GM19240 (cell line): Measurements from ENCODE around the gene USP6NL.
"Not testable (repeated sequence)": the region's sequence is repeated elsewhere in the genome, so short reads cannot be mapped to it uniquely, and the experiment has no call there.

Source experiments
- DNase-seq: peaks from one replicate; pipeline ENCODE4 v3.0.0; 2011; ENCODE audit warnings: low spot score; ENCODE audit not compliant: insufficient read length

Gene USP6NL

DNA sequence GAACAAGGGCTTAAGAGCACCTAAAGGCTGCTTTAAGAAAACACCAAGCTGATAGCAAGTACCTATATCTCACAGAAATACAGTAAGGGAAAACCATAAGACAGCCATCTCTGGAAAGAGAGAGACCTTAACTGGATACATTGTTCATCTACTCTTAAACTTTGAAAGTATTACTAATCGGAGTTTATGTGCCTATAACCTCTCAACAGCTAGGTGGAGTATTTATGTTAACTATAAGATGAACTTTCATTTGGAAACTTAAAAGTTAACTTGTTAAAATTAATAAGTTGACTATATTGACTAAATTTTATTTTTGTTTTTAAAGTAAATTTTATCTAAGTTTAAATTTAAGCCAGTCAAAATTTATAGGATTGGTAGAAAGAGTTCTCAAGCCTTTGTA, 90.6 kb downstream of the USP6NL start:
- DNase-seq, result no peak

DNA sequence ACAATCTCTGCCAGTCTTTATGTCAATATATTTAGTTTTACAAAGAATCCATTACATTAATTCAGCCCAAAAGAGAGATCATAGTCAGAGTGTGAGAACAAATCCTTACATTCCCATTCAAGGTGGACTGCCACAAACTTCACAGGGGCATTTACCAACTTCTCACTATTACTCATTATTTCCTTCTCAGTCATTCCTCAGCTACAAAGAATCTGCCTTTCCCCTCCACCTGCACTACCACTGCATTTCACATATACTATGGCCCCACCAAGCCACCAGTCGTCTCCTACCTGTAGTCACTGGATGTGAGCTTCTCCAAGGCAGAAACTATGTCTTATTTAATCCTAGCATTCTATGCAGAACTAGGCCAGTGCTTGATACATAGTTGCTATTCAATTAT, 94.3 kb downstream of the USP6NL start:
- no peak for DNase-seq

- no peak for DNase-seq
Measured at GRCh38 chr10:11516431-11516746, 95.1 kb downstream of the USP6NL start.

DNA sequence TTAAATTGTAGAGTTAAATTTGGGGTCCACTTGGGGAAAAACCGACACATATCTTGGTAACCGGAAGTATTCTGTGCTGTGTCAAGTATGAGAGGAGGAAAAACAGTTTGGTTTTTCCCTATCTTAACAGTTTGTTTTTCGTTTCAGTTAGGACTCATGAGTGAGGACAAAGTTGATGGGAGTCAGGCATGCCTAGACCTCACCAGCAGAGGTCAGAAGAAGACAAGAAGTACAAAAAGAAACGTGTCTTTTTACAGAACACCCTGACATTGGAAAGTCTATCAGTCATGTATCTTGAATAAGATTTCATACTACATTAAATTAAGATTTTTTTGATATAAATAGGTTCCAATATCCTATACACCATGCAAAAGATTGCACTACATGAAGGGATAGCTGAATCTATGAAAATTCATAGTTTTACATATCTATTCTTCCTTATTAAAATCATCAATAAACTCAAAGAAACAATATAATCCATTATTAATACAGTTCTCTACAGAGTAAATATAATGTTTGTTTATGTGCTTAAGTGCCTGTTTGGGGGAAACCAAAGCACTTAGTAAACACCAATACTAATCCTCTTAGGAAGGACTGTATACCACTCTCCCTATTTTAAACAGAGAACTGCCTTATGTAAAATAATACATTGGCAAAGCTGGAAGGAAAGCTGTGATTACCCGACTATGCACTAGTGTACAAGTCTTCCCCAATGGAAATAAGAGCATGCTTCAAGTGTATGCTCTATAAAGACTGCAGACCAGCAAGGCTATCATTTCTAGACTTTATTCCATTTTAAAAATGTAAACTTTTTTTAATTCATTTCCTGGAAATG, 95.6 kb downstream of the USP6NL start:
- DNase-seq, result no peak

DNA sequence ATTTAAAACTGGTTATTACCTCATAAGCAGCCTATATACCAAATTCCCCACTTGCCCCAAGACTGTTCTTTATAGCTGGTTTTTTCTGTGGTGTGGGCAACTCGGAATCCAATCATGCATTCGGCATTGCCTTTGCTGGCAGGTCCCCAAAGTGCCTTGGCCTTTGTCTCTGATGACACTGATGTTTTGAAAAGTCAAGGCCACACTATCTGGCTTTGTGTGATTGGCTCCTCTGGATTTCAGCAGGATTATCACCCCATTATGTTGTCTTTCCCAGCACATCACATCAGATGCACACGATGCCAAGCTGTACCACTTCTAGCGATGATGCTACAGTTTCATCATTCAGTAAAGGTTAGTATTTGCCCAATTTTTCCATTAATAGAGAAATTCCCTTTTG, 97.7 kb downstream of the USP6NL start:
- DNase-seq, result no peak

DNA sequence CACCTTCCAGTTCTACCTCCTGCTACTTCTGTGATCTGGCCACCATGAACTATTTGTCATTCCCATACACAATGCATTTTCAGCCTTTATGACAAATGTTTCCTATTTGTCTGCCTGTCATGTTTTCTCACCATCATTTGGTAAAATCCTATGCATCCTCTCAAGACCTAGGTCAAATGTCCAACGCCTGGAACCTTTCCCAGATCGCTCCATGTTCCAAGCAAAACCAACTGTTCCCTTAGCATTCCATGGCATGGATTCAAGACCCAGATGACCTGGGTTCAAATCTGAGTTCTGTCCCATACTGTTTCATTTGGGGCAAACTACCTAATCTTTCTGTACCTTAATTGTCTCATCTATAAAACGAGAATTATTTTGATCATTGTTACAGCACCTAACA, 98.9 kb downstream of the USP6NL start:
- no peak for DNase-seq

GRCh38 chr10:11511321-11511720, 100.1 kb downstream of the USP6NL start:
- no peak for DNase-seq

DNA sequence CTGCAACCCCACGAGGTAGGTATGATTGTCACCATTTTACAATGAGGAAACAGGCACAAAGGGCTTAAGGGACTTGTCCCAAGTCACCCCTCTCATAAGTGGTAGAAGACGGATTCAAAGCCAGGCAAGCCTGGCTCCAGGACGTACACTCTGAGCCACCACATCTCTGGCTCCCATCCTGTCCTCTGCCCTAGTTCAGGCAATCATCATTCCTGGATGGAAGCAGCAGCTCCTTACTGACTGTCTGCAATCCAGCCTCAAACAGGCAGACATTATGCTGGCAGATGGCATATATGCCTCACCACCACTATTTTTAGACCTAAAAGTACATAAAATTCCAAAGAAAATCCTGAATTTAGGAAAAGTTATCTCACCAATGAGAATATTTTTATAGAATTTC, 100.7 kb downstream of the USP6NL start:
- DNase-seq, result no peak

GRCh38 chr10:11510281-11510680, 101.2 kb downstream of the USP6NL start:
- DNase-seq, result no peak

GRCh38 chr10:11509036-11509435, 102.4 kb downstream of the USP6NL start:
- no peak for DNase-seq

DNA sequence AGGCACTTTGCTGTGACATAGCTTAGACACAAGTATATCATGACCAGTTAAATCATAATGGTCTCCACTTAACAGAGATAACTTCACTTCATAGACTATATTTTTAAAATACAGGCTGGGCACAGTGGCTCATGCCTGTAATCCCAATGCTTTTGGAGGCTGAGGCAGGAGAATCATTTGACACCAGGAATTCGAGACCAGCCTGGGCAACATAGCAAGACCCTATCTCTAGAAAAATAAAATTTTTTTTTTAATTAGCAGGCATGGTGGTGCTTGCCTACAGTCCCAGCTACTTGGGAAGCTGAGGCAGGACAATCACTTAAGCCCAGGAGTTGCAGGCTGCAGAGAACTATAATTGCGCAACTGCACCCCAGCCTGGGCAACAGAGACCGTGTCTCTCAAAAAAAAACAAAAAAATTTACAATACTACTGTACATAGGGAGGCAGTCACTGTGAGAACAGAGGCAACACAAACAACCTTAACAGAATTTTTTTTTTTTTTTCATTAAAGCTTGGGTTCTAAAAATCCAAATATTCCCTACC, 105.1 kb downstream of the USP6NL start:
- no peak for DNase-seq

DNA sequence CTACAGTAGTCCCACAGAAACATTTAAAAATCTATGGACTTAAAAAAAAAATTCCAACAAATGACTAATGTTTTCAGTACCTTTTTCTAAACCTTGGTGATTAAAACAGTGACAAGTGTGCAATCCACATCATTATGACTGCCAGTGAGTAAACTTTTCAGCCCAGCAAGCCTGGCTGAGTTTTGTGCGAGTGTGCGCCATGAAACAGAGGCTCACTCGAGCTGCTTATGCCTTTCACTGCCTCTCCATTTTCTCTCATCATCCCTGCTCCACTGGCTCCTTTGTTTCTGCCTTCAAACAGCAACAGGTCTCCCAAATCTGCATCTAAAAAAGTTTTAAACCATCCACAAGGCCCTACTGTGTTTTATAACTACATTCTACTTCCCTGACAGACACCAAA, 105.8 kb downstream of the USP6NL start:
- DNase-seq, result no peak

DNA sequence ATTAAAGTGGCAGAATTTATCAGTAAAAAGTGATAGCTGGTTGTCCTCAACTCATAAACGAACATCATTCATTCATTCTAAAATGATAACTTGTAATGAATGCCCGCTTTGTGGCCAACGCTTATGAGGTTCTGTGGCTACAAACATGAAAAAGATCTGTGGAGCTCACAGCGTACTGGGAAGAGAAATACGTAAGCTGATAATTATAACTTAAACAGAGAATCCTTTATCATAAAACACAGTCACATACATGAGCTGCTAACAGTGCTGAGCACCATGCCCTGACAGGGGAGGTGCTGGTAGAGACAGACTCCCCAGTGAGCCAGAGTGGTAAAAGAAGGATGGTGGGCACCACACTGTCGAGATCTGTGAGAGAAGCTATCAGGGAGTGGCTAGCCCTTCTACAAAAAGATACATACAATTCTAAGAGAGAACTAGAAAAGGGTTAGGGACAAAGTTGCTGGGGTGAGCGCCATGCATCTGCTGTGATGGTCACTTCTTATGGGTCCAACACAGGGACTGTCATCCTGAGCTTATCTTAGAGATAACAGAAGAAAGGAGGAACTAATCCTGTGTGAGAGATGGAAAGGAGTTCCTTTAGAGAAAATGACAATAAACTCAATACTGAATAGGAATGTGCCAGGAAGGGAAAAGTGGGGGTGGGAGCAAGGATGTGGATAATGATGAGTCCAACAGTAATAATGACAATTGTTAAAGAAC, 106.7 kb downstream of the USP6NL start:
- no peak for DNase-seq

DNA sequence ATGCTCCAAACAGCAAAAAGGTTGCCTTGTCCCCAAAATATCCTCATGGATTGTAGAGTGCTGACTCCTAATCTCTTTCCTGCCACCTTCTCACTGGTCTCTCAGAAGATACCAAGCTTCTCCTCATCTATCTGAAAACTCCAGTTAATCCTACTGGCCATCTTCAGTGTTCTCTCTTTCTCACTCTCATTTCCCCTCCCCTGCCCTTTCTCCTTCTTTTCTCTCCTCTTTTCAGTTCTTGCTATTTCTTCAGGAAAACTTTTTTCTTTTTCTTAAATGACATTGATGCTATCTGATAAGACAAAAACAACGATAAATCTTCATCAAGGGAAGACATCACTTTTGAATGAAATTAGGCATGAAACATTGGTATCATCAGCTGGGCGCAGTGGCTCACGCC, 109.8 kb downstream of the USP6NL start:
- no peak for DNase-seq

- DNase-seq, result no peak
Measured at GRCh38 chr10:11499425-11500071, 111.9 kb downstream of the USP6NL start.

DNA sequence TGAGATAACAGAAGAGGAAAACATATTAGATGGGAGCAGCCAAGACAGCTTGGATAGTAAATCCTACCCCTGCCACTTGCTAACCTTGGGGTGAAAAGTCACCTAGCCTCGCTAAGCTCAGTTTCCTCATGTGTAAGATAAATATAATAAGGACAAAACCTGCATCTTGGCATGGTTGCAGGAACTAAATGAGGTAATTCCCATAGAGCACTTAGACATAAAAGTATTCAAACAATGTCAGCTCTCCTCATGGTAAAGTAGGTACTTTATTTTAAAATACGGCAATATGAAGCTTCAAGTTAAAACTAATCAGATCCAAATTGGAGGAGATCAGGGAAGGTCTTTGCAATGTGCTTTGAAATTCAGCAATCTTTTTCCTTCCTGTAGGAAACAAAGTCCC, 113.1 kb downstream of the USP6NL start:
- DNase-seq, result no peak

DNA sequence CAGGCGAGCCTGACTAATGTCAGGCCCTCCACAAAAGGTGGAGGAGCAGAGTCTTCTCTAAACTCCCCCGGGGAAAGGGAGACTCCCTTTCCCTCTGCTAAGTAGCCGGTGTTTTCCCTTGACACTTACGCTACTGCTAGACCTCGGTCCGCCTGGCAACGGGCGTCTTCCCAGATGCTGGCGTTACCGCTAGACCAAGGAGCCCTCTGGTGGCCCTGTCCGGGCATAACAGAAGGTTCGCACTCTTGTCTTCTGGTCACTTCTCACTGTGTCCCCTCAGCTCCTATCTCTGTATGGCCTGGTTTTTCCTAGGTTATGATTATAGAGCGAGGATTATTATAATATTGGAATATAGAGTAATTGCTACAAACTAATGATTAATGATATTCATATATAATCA, 116.5 kb downstream of the USP6NL start:
- not testable (repeated sequence) for DNase-seq

DNA sequence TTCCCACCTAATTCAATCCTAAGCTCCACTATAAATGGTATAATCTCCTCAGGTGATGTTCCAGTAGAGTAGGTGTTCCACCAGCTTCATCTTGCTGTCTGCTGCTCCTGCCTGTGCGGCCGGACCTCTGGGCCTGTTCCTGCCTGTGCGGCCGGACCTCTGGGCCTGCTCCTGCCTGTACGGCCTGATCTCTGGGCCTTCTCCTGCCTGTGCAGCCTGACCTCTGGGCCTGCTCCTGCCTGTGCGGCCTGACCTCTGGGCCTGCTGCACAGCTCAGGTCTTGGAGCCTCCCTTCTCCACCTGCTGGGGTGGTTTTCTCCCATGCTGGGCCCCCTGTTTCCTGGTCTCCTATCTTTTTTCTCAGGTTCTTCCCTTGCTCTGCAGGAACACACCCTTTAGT, 117.8 kb downstream of the USP6NL start:
- DNase-seq, result no peak

GRCh38 chr10:11491087-11491486, 120.4 kb downstream of the USP6NL start:
- no peak for DNase-seq

- DNase-seq, result no peak
Measured at GRCh38 chr10:11489591-11489990, 121.9 kb downstream of the USP6NL start.

- DNase-seq, result no peak
Measured at GRCh38 chr10:11488126-11488525, 123.3 kb downstream of the USP6NL start.
